Neural progenitor cell (in vitro differentiated cells): Measurements from ENCODE around the gene HECTD3. TPM values are rescaled to one million over a fixed set of nuclear protein-coding genes. Genes with fewer than 3 reads are reported as not detected.

Experiments used
- DNase-seq: peaks from one replicate; pipeline ENCODE4 v3.0.0-alpha.2; 2016; ENCODE audit warnings: low spot score
- H2AFZ ChIP-seq: fragments of 200-600 bp; sonication (generic); replicated peaks from 2 replicates; pipeline ENCODE4 v1.6.1; 2016; ENCODE audit warnings: antibody characterized with exemption
- H3F3A ChIP-seq: fragments of 200-600 bp; sonication (generic); 2 replicates; pipeline ENCODE4 v1.6.1; 2016; ENCODE audit warnings: antibody characterized with exemption, low read depth
- H3K27ac ChIP-seq: fragments of 200-600 bp; sonication (generic); 2 replicates; pipeline ENCODE4 v1.5.1; 2016; ENCODE audit warnings: mild to moderate bottlenecking
- H3K27me3 ChIP-seq: fragments of 200-600 bp; sonication (generic); 2 replicates; pipeline ENCODE4 v1.6.1; 2016; ENCODE audit warnings: mild to moderate bottlenecking, moderate library complexity
- H3K36me3 ChIP-seq: fragments of 200-600 bp; sonication (generic); 2 replicates; pipeline ENCODE4 v1.5.1; 2016
- H3K4me1 ChIP-seq: fragments of 200-600 bp; sonication (generic); 2 replicates; pipeline ENCODE4 v1.6.1; 2016; ENCODE audit warnings: mixed run types
- H3K4me2 ChIP-seq: fragments of 200-600 bp; sonication (generic); 2 replicates; pipeline ENCODE4 v1.6.1; 2016
- H3K4me3 ChIP-seq: fragments of 200-600 bp; sonication (generic); 2 replicates; pipeline ENCODE4 v1.5.1; 2016
- H3K79me2 ChIP-seq: fragments of 200-600 bp; sonication (generic); 2 replicates; pipeline ENCODE4 v1.6.1; 2016; ENCODE audit warnings: low read depth
- H3K9ac ChIP-seq: fragments of 200-600 bp; sonication (generic); 2 replicates; pipeline ENCODE4 v1.6.1; 2016
- H3K9me3 ChIP-seq: fragments of 200-600 bp; sonication (generic); 2 replicates; pipeline ENCODE4 v1.5.1; 2016; ENCODE audit warnings: low read depth
- H4K20me1 ChIP-seq: fragments of 200-600 bp; sonication (generic); 2 replicates; pipeline ENCODE4 v1.6.1; 2016; ENCODE audit warnings: low read depth
- H3K27ac Mint-ChIP-seq: 3 replicates; pipeline ENCODE4 v1.8.0; 2021; ENCODE audit warnings: mixed read lengths
- H3K27me3 Mint-ChIP-seq: 2 replicates; pipeline ENCODE4 v1.8.0; 2022; ENCODE audit warnings: low read depth, mild to moderate bottlenecking, inconsistent platforms, moderate library complexity, mixed read lengths; ENCODE audit not compliant: insufficient read depth
- H3K36me3 Mint-ChIP-seq: 3 replicates; pipeline ENCODE4 v1.8.0; 2021; ENCODE audit warnings: mixed read lengths
- H3K4me1 Mint-ChIP-seq: 3 replicates; pipeline ENCODE4 v1.8.0; 2021; ENCODE audit warnings: mixed read lengths
- H3K4me3 Mint-ChIP-seq: 3 replicates; pipeline ENCODE4 v1.8.0; 2021; ENCODE audit warnings: mild to moderate bottlenecking, moderate library complexity, mixed read lengths
- H3K9me3 Mint-ChIP-seq: 3 replicates; pipeline ENCODE4 v1.8.0; 2020; ENCODE audit warnings: mixed read lengths
- CTCF ChIP-seq: fragments of 200-600 bp; sonication (generic); IDR thresholded peaks from 2 replicates; pipeline ENCODE4 v1.5.1; 2017; ENCODE audit warnings: antibody characterized with exemption, mild to moderate bottlenecking
- EZH2 ChIP-seq: fragments of 200-600 bp; sonication (generic); IDR thresholded peaks from 2 replicates; pipeline ENCODE4 v1.6.1; 2017; ENCODE audit warnings: antibody characterized with exemption, mild to moderate bottlenecking, moderate library complexity
- EZH2phosphoT487 ChIP-seq: fragments of 200-600 bp; sonication (generic); IDR thresholded peaks from 2 replicates; pipeline ENCODE4 v1.6.1; 2017; ENCODE audit warnings: antibody characterized with exemption
- total RNA-seq: library from RNA; depleted of rRNA; stranded (reverse); fragments of >200 nt; gene quantifications from 2 replicates; pipeline ENCODE4 v1.2.3, GENCODE V29; 2015; ENCODE audit warnings: low replicate concordance

The HECTD3 gene
- total RNA-seq, 1 donor from 2014 or later, result 13.1 TPM

- H3K27me3 Mint-ChIP-seq, result no peaks in the 10 kb centered on the region
- no peaks in the 10 kb centered on the region for H3F3A ChIP-seq
- H4K20me1 ChIP-seq, result no peaks in the 10 kb centered on the region
- H3K79me2 ChIP-seq, result no peaks in the 10 kb centered on the region
- peaks cover 3% of the 10 kb centered on the region for H3K36me3 Mint-ChIP-seq
- H3K27ac Mint-ChIP-seq, result no peak overlapping the region
- no peaks in the 10 kb centered on the region for H3K9me3 ChIP-seq
- H3K4me1 Mint-ChIP-seq, result no peaks in the 10 kb centered on the region
- H3K36me3 ChIP-seq, result no peaks in the 10 kb centered on the region
- DNase-seq, result no peak
- H3K4me2 ChIP-seq, result no peak overlapping the region
- no peak overlapping the region for H3K4me3 Mint-ChIP-seq
- H3K27ac ChIP-seq, result no peak overlapping the region
- no peaks in the 10 kb centered on the region for H3K27me3 ChIP-seq
- no peaks in the 10 kb centered on the region for H3K4me1 ChIP-seq
- TF ChIP-seq EZH2 (no peak), EZH2phosphoT487 (no peak), CTCF (no peak)
- no peak overlapping the region for H3K9ac ChIP-seq
- H3K9me3 Mint-ChIP-seq, result no peaks in the 10 kb centered on the region
- no peak overlapping the region for H2AFZ ChIP-seq
- H3K4me3 ChIP-seq, result no peak overlapping the region
Measured at GRCh38 chr1:45043094-45043493, 32.0 kb upstream of the HECTD3 start.

- no peak for DNase-seq
- H3K36me3 ChIP-seq, result no peaks in the 10 kb centered on the region
- H3K27ac ChIP-seq, result no peak overlapping the region
- H3K79me2 ChIP-seq, result no peaks in the 10 kb centered on the region
- no peak overlapping the region for H3K27ac Mint-ChIP-seq
- H3K9me3 ChIP-seq, result no peaks in the 10 kb centered on the region
- no peaks in the 10 kb centered on the region for H3K27me3 ChIP-seq
- no peaks in the 10 kb centered on the region for H3K4me1 ChIP-seq
- H3K4me2 ChIP-seq, result no peak overlapping the region
- H2AFZ ChIP-seq, result no peak overlapping the region
- H3K4me3 Mint-ChIP-seq, result no peak overlapping the region
- H3K27me3 Mint-ChIP-seq, result no peaks in the 10 kb centered on the region
- no peaks in the 10 kb centered on the region for H4K20me1 ChIP-seq
- H3K4me1 Mint-ChIP-seq, result no peaks in the 10 kb centered on the region
- no peak overlapping the region for H3K9ac ChIP-seq
- no peaks in the 10 kb centered on the region for H3F3A ChIP-seq
- TF ChIP-seq EZH2 (no peak), CTCF (no peak), EZH2phosphoT487 (no peak)
- peaks cover 7% of the 10 kb centered on the region for H3K36me3 Mint-ChIP-seq
- no peak overlapping the region for H3K4me3 ChIP-seq
- no peaks in the 10 kb centered on the region for H3K9me3 Mint-ChIP-seq
Measured at GRCh38 chr1:45040297-45040696, 29.2 kb upstream of the HECTD3 start.

GRCh38 chr1:45038661-45039364 is 27.7 kb upstream of the HECTD3 start:
- no peaks in the 10 kb centered on the region for H4K20me1 ChIP-seq
- no peaks in the 10 kb centered on the region for H3K9me3 ChIP-seq
- TF ChIP-seq CTCF (no peak), EZH2 (no peak), EZH2phosphoT487 (no peak)
- Mint-ChIP-seq H3K9me3 (no peaks in the 10 kb centered on the region), H3K4me1 (no peaks in the 10 kb centered on the region), H3K36me3 (peaks cover 7% of the 10 kb centered on the region), H3K4me3 (no peak overlapping the region), H3K27me3 (no peaks in the 10 kb centered on the region), H3K27ac (no peak overlapping the region)
- DNase-seq, result no peak
- H3K27me3 ChIP-seq, result no peaks in the 10 kb centered on the region
- H2AFZ ChIP-seq, result no peak overlapping the region
- H3K36me3 ChIP-seq, result no peaks in the 10 kb centered on the region
- no peaks in the 10 kb centered on the region for H3K79me2 ChIP-seq
- H3K27ac ChIP-seq, result no peak overlapping the region
- no peak overlapping the region for H3K9ac ChIP-seq
- H3K4me3 ChIP-seq, result no peak overlapping the region
- H3K4me2 ChIP-seq, result no peak overlapping the region
- H3K4me1 ChIP-seq, result no peaks in the 10 kb centered on the region
- H3F3A ChIP-seq, result no peaks in the 10 kb centered on the region
